ENCODE measurements around the gene WTIP.
"Not testable (repeated sequence)": the region's sequence is repeated elsewhere in the genome, so short reads cannot be mapped to it uniquely, and the experiment has no call there.

WTIP gene

DNA sequence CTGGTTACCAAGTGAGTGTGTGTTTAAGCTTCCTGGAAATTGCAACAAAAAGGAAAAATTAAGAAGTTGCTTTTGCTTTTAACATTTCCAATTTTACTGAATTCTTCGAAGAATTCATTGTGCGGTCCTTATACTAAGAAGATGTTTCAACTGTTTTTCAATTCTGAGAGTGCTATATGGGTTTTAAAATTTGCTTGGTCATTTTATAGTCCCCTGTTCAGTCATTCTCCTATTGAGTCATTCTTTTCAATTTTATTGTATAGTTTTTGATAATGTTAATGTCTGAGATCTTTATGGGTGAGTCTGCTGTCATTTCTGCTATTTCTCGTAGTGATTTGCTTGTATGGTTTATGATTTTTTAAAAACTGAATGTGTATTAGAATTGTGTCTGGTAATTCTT, 26.9 kb upstream of the WTIP start:
- H3K4me3 Mint-ChIP-seq, result no peak overlapping the region
- no peaks in the 10 kb centered on the region for H3K9me3 Mint-ChIP-seq
- DNase-seq, result no peak
- H3K4me1 Mint-ChIP-seq, result no peaks in the 10 kb centered on the region
- no peaks in the 10 kb centered on the region for H3K27me3 Mint-ChIP-seq (ENCODE audit: low read depth, poor library complexity)
- TF ChIP-seq, protein P1, sequence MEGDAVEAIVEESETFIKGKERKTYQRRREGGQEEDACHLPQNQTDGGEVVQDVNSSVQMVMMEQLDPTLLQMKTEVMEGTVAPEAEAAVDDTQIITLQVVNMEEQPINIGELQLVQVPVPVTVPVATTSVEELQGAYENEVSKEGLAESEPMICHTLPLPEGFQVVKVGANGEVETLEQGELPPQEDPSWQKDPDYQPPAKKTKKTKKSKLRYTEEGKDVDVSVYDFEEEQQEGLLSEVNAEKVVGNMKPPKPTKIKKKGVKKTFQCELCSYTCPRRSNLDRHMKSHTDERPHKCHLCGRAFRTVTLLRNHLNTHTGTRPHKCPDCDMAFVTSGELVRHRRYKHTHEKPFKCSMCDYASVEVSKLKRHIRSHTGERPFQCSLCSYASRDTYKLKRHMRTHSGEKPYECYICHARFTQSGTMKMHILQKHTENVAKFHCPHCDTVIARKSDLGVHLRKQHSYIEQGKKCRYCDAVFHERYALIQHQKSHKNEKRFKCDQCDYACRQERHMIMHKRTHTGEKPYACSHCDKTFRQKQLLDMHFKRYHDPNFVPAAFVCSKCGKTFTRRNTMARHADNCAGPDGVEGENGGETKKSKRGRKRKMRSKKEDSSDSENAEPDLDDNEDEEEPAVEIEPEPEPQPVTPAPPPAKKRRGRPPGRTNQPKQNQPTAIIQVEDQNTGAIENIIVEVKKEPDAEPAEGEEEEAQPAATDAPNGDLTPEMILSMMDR (IDR thresholded peaks at IDR 0.05), result no peak
- no peak overlapping the region for H3K27ac Mint-ChIP-seq
- H3K36me3 Mint-ChIP-seq (ENCODE audit: low read depth), result peaks cover 76% of the 10 kb centered on the region

DNA sequence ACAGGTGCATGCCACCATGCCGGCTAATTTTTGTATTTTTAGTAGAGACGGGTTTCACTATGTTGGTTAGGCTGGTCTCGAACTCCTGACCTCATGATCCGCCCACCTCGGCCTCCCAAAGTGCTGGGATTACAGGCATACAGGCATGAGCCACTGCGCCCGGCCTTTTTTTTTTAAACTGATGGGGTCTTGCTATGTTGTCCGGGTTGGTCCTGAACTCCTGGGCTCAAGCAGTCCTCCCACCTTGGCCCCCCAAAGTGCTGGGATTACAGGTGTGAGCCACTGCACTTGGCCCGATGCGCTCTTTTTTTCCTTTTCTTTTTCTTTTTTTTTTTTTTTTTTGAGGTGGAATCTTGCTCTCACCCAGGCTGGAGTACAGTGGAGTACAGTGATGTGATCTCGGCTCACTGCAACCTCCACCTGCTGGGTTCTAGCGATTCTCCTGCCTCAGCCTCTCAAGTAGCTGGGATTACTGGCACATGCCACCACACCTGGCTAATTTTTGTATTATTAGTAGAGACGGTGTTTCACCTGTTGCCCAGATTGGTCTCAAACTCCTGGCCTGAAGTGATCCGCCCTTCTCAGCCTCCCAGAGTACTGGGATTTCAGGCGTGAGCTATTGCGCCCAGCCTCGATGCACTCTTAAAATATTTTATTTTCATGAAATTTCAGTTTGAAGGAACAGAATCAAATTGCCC, 25.6 kb upstream of the WTIP start:
- H3K27me3 Mint-ChIP-seq (ENCODE audit: low read depth, poor library complexity); H3K4me3 Mint-ChIP-seq; DNase-seq; H3K4me1 Mint-ChIP-seq; H3K27ac Mint-ChIP-seq; H3K9me3 Mint-ChIP-seq: not testable (repeated sequence)
- H3K36me3 Mint-ChIP-seq (ENCODE audit: low read depth), result peaks cover 80% of the 10 kb centered on the region

DNA sequence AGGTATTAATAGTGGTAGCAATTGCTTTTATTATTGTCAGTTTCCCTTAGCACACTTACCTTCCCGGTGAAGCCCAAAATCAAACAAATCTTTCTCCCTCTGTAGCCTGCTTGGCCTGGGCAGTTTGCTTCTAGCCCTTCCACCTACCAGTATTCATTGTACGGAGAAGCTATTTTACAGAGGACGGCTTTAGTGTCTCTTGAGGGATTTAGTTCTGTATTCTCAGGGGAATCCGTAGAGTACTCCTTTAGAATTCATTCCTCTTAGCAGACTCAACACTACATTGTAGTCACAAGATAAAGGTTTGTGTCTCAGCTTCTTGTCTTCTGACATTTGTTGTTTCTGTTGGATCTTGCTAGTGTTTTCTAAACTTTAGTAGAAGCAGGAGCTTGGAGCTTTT, 24.1 kb upstream of the WTIP start:
- peak overlapping the region; percentile 50 for H3K27ac Mint-ChIP-seq
- no peaks in the 10 kb centered on the region for H3K27me3 Mint-ChIP-seq (ENCODE audit: low read depth, poor library complexity)
- peaks cover 4% of the 10 kb centered on the region for H3K4me1 Mint-ChIP-seq
- H3K4me3 Mint-ChIP-seq, result no peak overlapping the region
- no peaks in the 10 kb centered on the region for H3K9me3 Mint-ChIP-seq
- no peak for DNase-seq
- peaks cover 83% of the 10 kb centered on the region for H3K36me3 Mint-ChIP-seq (ENCODE audit: low read depth)
- TF ChIP-seq, protein P1 (IDR thresholded peaks at IDR 0.05), result no peak

DNA sequence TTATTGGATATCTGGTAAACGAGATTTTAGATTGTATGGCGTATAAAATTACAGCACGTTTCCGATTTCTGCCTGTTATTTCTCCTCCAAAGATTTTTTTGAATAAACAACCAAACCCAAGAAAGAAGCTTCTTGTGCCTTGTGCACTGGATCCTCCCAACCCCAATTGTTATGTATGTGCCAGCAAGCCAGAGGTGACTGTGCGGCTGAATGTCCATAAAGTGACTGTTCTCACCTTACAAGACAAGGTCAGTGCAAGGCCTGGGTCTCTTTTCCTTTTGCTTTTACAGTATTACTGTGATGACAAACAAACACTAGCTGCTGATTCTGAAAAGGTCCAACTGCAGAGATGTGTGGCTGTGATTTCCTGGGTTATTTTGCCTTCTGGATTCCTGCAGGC, 22.9 kb upstream of the WTIP start:
- Mint-ChIP-seq H3K36me3 (ENCODE audit: low read depth) (peaks cover 83% of the 10 kb centered on the region), H3K9me3 (no peaks in the 10 kb centered on the region), H3K4me1 (peaks cover 4% of the 10 kb centered on the region), H3K27ac (peak overlapping the region; percentile 14), H3K27me3 (ENCODE audit: low read depth, poor library complexity) (no peaks in the 10 kb centered on the region), H3K4me3 (no peak overlapping the region)
- TF ChIP-seq, protein P1 (IDR thresholded peaks at IDR 0.05), result no peak
- no peak for DNase-seq

DNA sequence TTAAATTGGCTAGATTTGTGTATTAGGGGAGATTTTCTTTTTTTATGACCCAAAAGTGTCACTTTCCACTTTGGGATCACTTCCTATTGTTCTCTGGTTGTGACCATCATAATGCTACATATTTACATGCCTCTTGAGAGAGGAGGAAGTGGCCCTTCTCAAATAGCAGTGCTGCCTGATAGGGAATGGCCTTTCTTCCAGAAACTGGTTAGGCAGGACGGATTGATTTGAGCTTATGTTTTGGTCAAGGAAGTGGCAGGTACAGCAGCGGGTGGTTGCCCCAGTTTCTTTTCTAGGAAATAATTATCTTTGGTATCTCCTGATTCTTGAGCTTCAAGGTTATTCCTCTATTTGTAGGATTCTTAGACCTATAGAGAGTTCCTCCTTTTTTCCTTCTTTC, 21.9 kb upstream of the WTIP start:
- Mint-ChIP-seq H3K9me3 (no peaks in the 10 kb centered on the region), H3K27me3 (ENCODE audit: low read depth, poor library complexity) (no peaks in the 10 kb centered on the region), H3K4me3 (no peak overlapping the region), H3K4me1 (peaks cover 4% of the 10 kb centered on the region), H3K27ac (no peak overlapping the region), H3K36me3 (ENCODE audit: low read depth) (peaks cover 75% of the 10 kb centered on the region)
- no peak for DNase-seq
- TF ChIP-seq, protein P1 (IDR thresholded peaks at IDR 0.05), result no peak

DNA sequence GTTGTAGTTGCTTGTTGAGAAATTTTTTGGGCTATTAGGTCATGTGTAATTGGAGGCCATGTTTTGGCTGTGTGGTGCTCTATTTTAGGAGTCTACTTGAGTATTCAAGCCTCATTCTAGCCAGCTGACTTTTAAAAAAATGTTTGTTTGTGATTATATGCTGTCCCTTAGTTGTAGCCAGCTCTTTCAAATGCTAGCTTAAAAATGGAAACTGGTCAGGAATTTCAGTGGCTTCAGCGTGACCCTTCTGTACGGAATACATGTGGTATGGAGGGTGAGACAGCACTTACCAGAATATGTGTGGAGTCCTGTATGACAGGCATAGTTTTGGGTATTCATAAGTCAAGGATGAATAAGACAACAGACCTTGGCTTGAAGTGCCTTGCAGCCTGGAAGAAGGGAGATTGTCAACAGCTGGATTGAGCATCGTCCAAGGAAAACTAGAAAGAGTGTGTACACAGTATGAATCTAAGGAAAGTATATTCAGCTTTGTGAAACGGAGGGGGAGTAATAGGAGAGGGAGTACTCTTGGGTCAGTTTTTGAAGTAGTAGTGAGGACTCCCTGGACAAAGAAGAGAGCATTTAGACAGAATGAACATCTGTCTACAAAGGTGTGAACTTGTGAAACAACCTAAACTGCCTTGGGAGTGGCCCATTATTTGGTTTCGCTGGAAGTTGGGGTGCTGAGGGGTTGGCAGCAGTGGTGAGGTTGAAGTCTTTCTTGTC, 20.0 kb upstream of the WTIP start:
- Mint-ChIP-seq H3K4me1 (peaks cover 4% of the 10 kb centered on the region), H3K36me3 (ENCODE audit: low read depth) (peaks cover 83% of the 10 kb centered on the region), H3K27ac (peak overlapping the region; percentile 23), H3K9me3 (no peaks in the 10 kb centered on the region), H3K4me3 (no peak overlapping the region), H3K27me3 (ENCODE audit: low read depth, poor library complexity) (no peaks in the 10 kb centered on the region)
- no peak for DNase-seq
- TF ChIP-seq, protein P1 (IDR thresholded peaks at IDR 0.05), result no peak

DNA sequence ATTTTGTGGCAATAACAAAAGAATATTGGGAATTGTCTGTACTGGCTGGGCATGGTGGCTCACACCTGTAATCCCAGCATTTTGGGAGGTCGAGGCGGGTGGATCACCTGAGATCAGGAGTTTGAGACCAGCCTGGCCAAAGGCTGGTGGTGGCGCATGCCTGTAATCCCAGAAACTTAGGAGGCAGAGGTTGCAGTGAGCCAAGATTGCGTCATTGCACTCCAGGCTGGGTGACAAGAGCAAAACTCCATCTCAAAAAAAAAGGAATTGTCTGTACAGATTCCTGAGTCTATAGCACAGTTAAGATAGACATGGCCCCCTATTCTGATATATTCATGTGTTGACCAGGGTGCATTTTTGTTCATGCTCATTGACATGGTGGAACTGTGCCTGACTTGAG, 16.8 kb upstream of the WTIP start:
- H3K9me3 Mint-ChIP-seq; H3K4me3 Mint-ChIP-seq; DNase-seq; H3K27me3 Mint-ChIP-seq (ENCODE audit: low read depth, poor library complexity); H3K4me1 Mint-ChIP-seq; H3K27ac Mint-ChIP-seq: not testable (repeated sequence)
- H3K36me3 Mint-ChIP-seq (ENCODE audit: low read depth), result peaks cover 77% of the 10 kb centered on the region
